Epithelial cell of esophagus (primary cell): ENCODE measurements around the gene TEX14.
A peak's percentile ranks its signal among the peaks of the same experiment; 100 is the strongest.
"Not testable (repeated sequence)": the region's sequence is repeated elsewhere in the genome, so short reads cannot be mapped to it uniquely, and the experiment has no call there.

ENCODE experiments used
- DNase-seq: peaks from one replicate; pipeline ENCODE4 v3.0.0; 2010; ENCODE audit warnings: low read depth
- H3K4me3 ChIP-seq: 2 replicates; pipeline ENCODE4 v1.5.1; 2011; ENCODE audit warnings: mild to moderate bottlenecking, low read length, control low read depth
- TF ChIP-seq, protein P1 (sequence below): IDR thresholded peaks from 2 replicates; pipeline ENCODE4 v1.5.1; 2011; ENCODE audit warnings: low read depth, mild to moderate bottlenecking, low read length, control low read depth, inconsistent platforms; ENCODE audit not compliant: insufficient read depth; ENCODE audit errors: missing control alignments

TEX14 gene

DNA sequence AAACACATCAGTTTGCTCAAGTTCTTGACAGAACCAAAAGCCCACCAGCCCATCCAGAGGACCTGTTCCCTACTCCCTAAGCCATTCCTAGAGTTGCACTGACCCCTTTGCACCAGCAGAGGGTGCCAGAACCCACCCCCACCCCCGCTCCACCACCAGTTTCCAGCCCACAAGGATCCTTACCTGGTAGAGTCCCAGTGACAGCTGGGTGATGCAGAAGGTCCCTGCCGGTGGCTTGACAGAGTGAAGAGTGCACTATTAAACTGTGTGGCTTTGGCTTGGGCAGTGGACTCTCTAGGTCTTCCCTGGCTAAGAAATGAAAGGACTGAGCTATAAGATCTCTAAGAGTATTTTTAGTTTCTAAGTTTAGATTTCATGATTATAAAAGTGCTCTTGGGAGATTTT lies 104.1 kb downstream of the TEX14 start:
- H3K4me3 ChIP-seq = no peak overlapping the region
- DNase-seq = peak; percentile 64
- TF ChIP-seq, protein P1, sequence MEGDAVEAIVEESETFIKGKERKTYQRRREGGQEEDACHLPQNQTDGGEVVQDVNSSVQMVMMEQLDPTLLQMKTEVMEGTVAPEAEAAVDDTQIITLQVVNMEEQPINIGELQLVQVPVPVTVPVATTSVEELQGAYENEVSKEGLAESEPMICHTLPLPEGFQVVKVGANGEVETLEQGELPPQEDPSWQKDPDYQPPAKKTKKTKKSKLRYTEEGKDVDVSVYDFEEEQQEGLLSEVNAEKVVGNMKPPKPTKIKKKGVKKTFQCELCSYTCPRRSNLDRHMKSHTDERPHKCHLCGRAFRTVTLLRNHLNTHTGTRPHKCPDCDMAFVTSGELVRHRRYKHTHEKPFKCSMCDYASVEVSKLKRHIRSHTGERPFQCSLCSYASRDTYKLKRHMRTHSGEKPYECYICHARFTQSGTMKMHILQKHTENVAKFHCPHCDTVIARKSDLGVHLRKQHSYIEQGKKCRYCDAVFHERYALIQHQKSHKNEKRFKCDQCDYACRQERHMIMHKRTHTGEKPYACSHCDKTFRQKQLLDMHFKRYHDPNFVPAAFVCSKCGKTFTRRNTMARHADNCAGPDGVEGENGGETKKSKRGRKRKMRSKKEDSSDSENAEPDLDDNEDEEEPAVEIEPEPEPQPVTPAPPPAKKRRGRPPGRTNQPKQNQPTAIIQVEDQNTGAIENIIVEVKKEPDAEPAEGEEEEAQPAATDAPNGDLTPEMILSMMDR = peak; percentile 96

DNA sequence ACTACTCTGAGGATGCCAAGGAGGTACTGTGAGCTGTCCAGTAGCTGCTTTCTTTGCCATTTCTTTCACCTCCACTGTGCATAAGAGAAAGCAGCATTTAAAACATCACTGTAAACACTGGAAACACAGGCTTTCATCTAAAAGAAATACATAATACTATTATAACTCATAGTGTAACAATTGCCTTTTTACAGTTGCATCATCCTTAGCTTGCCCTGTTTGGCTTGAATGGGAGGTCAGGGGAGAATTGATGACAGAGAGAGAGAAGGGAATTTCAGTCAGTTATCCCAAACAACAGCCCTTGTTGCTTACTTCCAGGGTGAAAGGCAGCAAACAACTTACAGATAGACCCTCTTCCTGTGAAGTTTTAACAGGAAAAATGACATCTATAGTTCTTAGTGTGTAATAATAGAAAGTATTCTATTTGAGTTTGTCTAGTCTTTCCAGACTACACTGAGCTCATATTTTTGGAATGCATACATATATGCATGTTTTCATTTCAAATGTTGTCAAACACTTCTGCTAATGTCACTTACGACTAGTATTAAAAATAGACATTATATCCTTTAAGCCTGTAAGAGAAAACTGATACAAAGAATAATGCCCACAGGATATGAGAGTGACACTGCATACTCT lies 105.7 kb downstream of the TEX14 start:
- no peak for DNase-seq
- TF ChIP-seq, protein P1 = no peak
- H3K4me3 ChIP-seq = no peak overlapping the region

DNA sequence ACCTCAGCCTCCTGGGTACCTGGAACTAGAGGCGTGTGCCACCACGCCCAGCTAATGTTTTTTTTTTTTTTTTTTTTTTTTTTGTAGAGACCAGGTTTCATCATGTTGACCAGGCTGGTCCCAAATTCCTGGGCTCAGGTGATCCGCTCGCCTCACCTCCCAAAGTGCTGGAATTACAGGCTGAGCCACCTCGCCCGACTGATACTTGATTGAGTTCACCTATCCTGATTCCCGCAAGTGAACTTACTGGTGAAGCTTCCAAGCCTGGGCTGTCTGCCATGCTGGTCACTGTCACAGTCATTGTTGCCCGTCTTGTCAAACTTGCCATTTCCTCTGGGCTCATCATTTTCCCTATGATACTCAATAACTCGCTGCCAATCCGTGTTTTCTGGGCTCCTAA lies 106.3 kb downstream of the TEX14 start:
- peak; percentile 55 for DNase-seq
- TF ChIP-seq, protein P1 = no peak
- H3K4me3 ChIP-seq = no peak overlapping the region

DNA sequence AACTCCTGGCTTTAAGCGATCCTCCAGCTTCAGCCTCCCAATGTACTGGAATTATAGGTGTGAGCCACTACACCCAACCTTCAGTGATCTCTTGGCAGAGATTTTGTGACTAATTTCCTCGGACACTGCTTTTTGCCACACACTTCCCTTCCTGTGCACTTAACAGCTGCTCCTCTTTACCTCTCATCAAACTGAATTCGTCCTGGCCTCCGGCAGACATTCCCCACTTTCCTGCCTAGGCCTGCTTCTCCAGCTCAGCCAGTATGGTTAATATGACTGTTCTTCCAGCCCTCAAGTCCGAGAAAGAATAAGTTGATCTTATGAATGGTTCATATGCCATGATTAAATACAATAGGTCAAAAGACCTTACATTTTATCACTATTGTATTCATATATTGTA lies 108.4 kb downstream of the TEX14 start:
- peak; percentile 81 for DNase-seq
- TF ChIP-seq, protein P1 = no peak

DNA sequence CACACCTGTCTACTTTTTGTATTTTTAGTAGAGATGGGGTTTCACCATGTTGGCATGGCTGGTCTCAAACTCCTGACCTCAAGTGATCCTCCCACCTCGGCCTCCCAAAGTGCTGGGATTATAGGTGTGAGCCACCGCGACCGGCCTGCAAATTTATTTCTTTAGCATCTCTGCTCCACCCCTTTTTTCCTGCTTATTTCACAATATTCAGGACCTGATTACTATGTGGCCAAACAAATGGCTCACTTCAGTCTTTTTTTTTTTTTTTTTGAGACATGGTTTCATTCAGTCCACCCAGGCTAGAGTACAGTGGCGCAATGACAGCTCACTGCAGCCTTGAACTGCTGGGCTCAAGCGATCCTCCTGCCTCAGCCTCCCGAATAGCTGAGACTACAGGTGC lies 109.1 kb downstream of the TEX14 start:
- DNase-seq, H3K4me3 ChIP-seq: not testable (repeated sequence)

More for the DNA sequence above, 108.4 kb downstream of the TEX14 start:
- H3K4me3 ChIP-seq = no peak overlapping the region

DNA sequence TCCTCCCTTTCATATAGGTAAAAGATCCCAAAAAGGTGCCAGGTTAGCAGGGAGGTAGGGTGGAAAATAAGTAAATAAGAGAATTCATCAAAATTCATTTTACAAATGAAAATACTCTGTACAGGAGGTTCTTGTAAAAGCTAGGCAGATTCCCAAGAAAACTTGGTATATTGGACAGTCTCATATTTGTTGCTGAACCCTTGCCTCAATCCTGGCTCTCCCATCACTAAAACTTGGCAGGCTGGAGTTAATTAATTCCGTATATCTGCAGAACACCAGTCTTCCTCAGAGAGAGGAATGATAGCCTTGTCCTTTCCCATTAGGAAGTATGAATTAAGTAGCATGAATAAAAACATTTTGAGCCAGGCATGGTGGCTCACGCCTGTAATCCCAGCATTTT lies 111.2 kb downstream of the TEX14 start:
- H3K4me3 ChIP-seq = no peak overlapping the region
- DNase-seq = no peak
- TF ChIP-seq, protein P1 = no peak

DNA sequence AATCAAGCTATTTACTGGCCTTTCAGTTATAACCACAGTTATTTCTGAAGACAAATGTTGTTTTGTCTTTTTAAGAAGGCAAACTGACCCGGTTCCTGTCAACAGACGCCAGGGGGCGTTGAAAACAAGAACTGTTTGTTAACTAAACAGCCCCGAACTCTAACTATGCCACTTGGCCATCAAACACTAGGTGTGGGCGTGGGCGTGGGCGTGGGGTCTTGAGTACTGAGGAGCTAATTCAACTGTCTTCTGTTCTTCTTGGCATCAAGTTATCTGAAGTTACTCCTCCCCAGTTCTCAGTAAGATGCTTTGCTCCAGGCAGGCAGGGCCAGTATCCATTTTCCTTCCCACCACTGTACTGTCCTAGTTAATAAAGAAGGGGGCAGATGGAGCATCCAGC lies 114.1 kb downstream of the TEX14 start:
- TF ChIP-seq, protein P1 = peak; percentile 74
- peak; percentile 64 for DNase-seq
- no peak overlapping the region for H3K4me3 ChIP-seq
